WTC11 (cell line): ENCODE results near the gene SDCCAG8. TPM values are rescaled to one million over a fixed set of nuclear protein-coding genes. Genes with fewer than 3 reads are reported as not detected.

Experiments
- ATAC-seq: fragments of 200-7000 bp; cut with Tn5 transposase; 2 replicates; pipeline ENCODE4 v1.10.0; 2021; ENCODE audit warnings: mild to moderate bottlenecking, moderate library complexity
- CTCF ChIA-PET: fragments of 300-600 bp; sonication (Branson Sonifier 250); formaldehyde crosslinking; loops from one replicate; lab custom pipeline; 2021; ENCODE audit warnings: antibody characterized with exemption; lab: Charles Lee
- POLR2A ChIA-PET: fragments of 350-600 bp; sonication (Branson Sonifier 250); formaldehyde crosslinking; loops from one replicate; lab custom pipeline; 2021; ENCODE audit warnings: antibody characterized with exemption; lab: Charles Lee
- DNase-seq: peaks from one replicate; pipeline ENCODE4 v3.0.0; 2021; ENCODE audit warnings: low spot score
- H3K27ac Mint-ChIP-seq: 2 replicates; pipeline ENCODE4 v1.8.0; 2021; ENCODE audit warnings: mixed read lengths
- H3K27me3 Mint-ChIP-seq: 2 replicates; pipeline ENCODE4 v1.8.0; 2021; ENCODE audit warnings: low read depth, mild to moderate bottlenecking, moderate library complexity, mixed read lengths
- H3K36me3 Mint-ChIP-seq: 2 replicates; pipeline ENCODE4 v1.8.0; 2021; ENCODE audit warnings: mixed read lengths
- H3K4me1 Mint-ChIP-seq: 2 replicates; pipeline ENCODE4 v1.8.0; 2022; ENCODE audit warnings: mixed read lengths
- H3K4me3 Mint-ChIP-seq: 2 replicates; pipeline ENCODE4 v1.8.0; 2021; ENCODE audit warnings: mild to moderate bottlenecking, moderate library complexity, mixed read lengths
- H3K9me3 Mint-ChIP-seq: 2 replicates; pipeline ENCODE4 v1.8.0; 2021; ENCODE audit warnings: mixed read lengths
- ARID4B ChIP-seq: sonication (generic); formaldehyde crosslinking; IDR thresholded peaks from 2 replicates; pipeline ENCODE4 v1.8.0; 2023; ENCODE audit warnings: missing genetic modification reagents, mild to moderate bottlenecking, borderline replicate concordance
- CREB1 ChIP-seq: sonication (generic); formaldehyde crosslinking; IDR thresholded peaks from 2 replicates; pipeline ENCODE4 v1.8.0; 2023; ENCODE audit warnings: mild to moderate bottlenecking, missing genetic modification reagents
- CREM ChIP-seq: sonication (generic); formaldehyde crosslinking; IDR thresholded peaks from 2 replicates; pipeline ENCODE4 v1.8.1; 2022; ENCODE audit warnings: mild to moderate bottlenecking, missing genetic modification reagents, moderate library complexity
- ETV6 ChIP-seq: sonication (generic); formaldehyde crosslinking; IDR thresholded peaks from 2 replicates; pipeline ENCODE4 v1.8.1; 2022; ENCODE audit warnings: mild to moderate bottlenecking, missing genetic modification reagents
- FOXJ3 ChIP-seq: sonication (generic); formaldehyde crosslinking; IDR thresholded peaks from 2 replicates; pipeline ENCODE4 v1.9.0; 2021; ENCODE audit warnings: missing genetic modification reagents, mild to moderate bottlenecking, borderline replicate concordance
- IRF2 ChIP-seq: sonication (generic); formaldehyde crosslinking; IDR thresholded peaks from 2 replicates; pipeline ENCODE4 v1.8.0; 2022; ENCODE audit warnings: low read depth, missing genetic modification reagents, borderline replicate concordance
- NFYB ChIP-seq: sonication (generic); formaldehyde crosslinking; conservative IDR thresholded peaks from 2 replicates; pipeline ENCODE4 v1.8.0; 2022; ENCODE audit warnings: low read depth, missing genetic modification reagents
- NR1H2 ChIP-seq: sonication (generic); formaldehyde crosslinking; IDR thresholded peaks from 2 replicates; pipeline ENCODE4 v1.9.0; 2021; ENCODE audit warnings: mild to moderate bottlenecking, moderate library complexity, missing genetic modification reagents
- OVOL2 ChIP-seq: fragments of 250-450 bp; sonication (Bioruptor Pico); IDR thresholded peaks from 2 replicates; pipeline ENCODE4 v1.9.0; 2021; ENCODE audit warnings: mild to moderate bottlenecking, borderline replicate concordance
- TP53 ChIP-seq: sonication (generic); formaldehyde crosslinking; IDR thresholded peaks from 2 replicates; pipeline ENCODE4 v1.8.1; 2023; ENCODE audit warnings: mild to moderate bottlenecking, missing genetic modification reagents
- ZBTB43 ChIP-seq: sonication (generic); formaldehyde crosslinking; IDR thresholded peaks from 2 replicates; pipeline ENCODE4 v1.8.1; 2023; ENCODE audit warnings: mild to moderate bottlenecking, missing genetic modification reagents
- ZNF512 ChIP-seq: sonication (generic); formaldehyde crosslinking; IDR thresholded peaks from 2 replicates; pipeline ENCODE4 v1.8.1; 2022; ENCODE audit warnings: missing genetic modification reagents, borderline replicate concordance
- total RNA-seq: library from RNA; stranded (reverse); gene quantifications from 3 replicates; pipeline ENCODE4 v1.2.3, GENCODE V29; 2021
- TF ChIP-seq, protein P1 (sequence below): fragments of 250-450 bp; sonication (Bioruptor Pico); IDR thresholded peaks from 2 replicates; pipeline ENCODE4 v1.9.0; 2021; ENCODE audit warnings: mild to moderate bottlenecking
- TF ChIP-seq, protein P2 (sequence below): sonication (generic); formaldehyde crosslinking; IDR thresholded peaks from 2 replicates; pipeline ENCODE4 v1.8.0; 2022; ENCODE audit warnings: mild to moderate bottlenecking, missing genetic modification reagents
- TF ChIP-seq, protein P3 (sequence below): sonication (generic); formaldehyde crosslinking; IDR thresholded peaks from 2 replicates; pipeline ENCODE4 v1.8.1; 2023; ENCODE audit warnings: mild to moderate bottlenecking, missing genetic modification reagents, borderline replicate concordance

The SDCCAG8 gene
- total RNA-seq, 1 experiment from 2014 or later = 44.3 TPM

- CTCF ChIA-PET = no interaction called here
- no peak for TF ChIP-seq NFYB (CRISPR knock-in tag)
- TF ChIP-seq ZBTB43 (CRISPR knock-in tag) = no peak
- TF ChIP-seq, protein P1, sequence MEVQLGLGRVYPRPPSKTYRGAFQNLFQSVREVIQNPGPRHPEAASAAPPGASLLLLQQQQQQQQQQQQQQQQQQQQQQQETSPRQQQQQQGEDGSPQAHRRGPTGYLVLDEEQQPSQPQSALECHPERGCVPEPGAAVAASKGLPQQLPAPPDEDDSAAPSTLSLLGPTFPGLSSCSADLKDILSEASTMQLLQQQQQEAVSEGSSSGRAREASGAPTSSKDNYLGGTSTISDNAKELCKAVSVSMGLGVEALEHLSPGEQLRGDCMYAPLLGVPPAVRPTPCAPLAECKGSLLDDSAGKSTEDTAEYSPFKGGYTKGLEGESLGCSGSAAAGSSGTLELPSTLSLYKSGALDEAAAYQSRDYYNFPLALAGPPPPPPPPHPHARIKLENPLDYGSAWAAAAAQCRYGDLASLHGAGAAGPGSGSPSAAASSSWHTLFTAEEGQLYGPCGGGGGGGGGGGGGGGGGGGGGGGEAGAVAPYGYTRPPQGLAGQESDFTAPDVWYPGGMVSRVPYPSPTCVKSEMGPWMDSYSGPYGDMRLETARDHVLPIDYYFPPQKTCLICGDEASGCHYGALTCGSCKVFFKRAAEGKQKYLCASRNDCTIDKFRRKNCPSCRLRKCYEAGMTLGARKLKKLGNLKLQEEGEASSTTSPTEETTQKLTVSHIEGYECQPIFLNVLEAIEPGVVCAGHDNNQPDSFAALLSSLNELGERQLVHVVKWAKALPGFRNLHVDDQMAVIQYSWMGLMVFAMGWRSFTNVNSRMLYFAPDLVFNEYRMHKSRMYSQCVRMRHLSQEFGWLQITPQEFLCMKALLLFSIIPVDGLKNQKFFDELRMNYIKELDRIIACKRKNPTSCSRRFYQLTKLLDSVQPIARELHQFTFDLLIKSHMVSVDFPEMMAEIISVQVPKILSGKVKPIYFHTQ (CRISPR knock-in tag) = no peak
- TF ChIP-seq TP53 (CRISPR knock-in tag) = no peak
- TF ChIP-seq, protein P2, sequence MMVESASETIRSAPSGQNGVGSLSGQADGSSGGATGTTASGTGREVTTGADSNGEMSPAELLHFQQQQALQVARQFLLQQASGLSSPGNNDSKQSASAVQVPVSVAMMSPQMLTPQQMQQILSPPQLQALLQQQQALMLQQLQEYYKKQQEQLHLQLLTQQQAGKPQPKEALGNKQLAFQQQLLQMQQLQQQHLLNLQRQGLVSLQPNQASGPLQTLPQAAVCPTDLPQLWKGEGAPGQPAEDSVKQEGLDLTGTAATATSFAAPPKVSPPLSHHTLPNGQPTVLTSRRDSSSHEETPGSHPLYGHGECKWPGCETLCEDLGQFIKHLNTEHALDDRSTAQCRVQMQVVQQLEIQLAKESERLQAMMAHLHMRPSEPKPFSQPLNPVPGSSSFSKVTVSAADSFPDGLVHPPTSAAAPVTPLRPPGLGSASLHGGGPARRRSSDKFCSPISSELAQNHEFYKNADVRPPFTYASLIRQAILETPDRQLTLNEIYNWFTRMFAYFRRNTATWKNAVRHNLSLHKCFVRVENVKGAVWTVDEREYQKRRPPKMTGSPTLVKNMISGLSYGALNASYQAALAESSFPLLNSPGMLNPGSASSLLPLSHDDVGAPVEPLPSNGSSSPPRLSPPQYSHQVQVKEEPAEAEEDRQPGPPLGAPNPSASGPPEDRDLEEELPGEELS (CRISPR knock-in tag) = no peak
- TF ChIP-seq ZNF512 (CRISPR knock-in tag) = no peak
- no peak for TF ChIP-seq IRF2 (CRISPR knock-in tag)
- TF ChIP-seq CREB1 (CRISPR knock-in tag) = no peak
- no peak for TF ChIP-seq ETV6 (CRISPR knock-in tag)
- TF ChIP-seq CREM (CRISPR knock-in tag) = no peak
- TF ChIP-seq OVOL2 (CRISPR knock-in tag) = no peak
- no peak for TF ChIP-seq FOXJ3
- no peak for TF ChIP-seq NR1H2 (CRISPR knock-in tag)
- TF ChIP-seq, protein P3, sequence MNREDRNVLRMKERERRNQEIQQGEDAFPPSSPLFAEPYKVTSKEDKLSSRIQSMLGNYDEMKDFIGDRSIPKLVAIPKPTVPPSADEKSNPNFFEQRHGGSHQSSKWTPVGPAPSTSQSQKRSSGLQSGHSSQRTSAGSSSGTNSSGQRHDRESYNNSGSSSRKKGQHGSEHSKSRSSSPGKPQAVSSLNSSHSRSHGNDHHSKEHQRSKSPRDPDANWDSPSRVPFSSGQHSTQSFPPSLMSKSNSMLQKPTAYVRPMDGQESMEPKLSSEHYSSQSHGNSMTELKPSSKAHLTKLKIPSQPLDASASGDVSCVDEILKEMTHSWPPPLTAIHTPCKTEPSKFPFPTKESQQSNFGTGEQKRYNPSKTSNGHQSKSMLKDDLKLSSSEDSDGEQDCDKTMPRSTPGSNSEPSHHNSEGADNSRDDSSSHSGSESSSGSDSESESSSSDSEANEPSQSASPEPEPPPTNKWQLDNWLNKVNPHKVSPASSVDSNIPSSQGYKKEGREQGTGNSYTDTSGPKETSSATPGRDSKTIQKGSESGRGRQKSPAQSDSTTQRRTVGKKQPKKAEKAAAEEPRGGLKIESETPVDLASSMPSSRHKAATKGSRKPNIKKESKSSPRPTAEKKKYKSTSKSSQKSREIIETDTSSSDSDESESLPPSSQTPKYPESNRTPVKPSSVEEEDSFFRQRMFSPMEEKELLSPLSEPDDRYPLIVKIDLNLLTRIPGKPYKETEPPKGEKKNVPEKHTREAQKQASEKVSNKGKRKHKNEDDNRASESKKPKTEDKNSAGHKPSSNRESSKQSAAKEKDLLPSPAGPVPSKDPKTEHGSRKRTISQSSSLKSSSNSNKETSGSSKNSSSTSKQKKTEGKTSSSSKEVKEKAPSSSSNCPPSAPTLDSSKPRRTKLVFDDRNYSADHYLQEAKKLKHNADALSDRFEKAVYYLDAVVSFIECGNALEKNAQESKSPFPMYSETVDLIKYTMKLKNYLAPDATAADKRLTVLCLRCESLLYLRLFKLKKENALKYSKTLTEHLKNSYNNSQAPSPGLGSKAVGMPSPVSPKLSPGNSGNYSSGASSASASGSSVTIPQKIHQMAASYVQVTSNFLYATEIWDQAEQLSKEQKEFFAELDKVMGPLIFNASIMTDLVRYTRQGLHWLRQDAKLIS (CRISPR knock-in tag) = no peak
- TF ChIP-seq ARID4B (CRISPR knock-in tag) = no peak
- TF ChIP-seq, all 79 proteins: peak for 0
- no peak overlapping the region for H3K4me3 Mint-ChIP-seq
- H3K27me3 Mint-ChIP-seq = no peaks in the 10 kb centered on the region
- H3K9me3 Mint-ChIP-seq = no peaks in the 10 kb centered on the region
- H3K4me1 Mint-ChIP-seq = no peaks in the 10 kb centered on the region
- POLR2A ChIA-PET = no interaction called here
- DNase-seq (no peak), ATAC-seq (no peak)
- H3K36me3 Mint-ChIP-seq = no peaks in the 10 kb centered on the region
- H3K27ac Mint-ChIP-seq = no peak overlapping the region
Measured at GRCh38 chr1:243462929-243463697, 207.3 kb downstream of the SDCCAG8 start.
